IMR-90 (cell line): ENCODE results near the gene ZDHHC6. TPM values are rescaled to one million over a fixed set of nuclear protein-coding genes. Genes with fewer than 3 reads are reported as not detected.
A peak's percentile ranks its signal among the peaks of the same experiment; 100 is the strongest.

ENCODE experiments used
- ATAC-seq: fragments of 200-7000 bp; cut with Tn5 transposase; 2 replicates; pipeline ENCODE4 v1.9.1; 2020; ENCODE audit warnings: low read depth, mild to moderate bottlenecking, moderate library complexity
- BruUV-seq: library from RNA; stranded (reverse); fragments of 400-500 nt; replicated peaks from 2 replicates; lab custom pipeline; 2021; lab: Mats Ljungman, UMichigan
- CTCF ChIA-PET: fragments of 300-600 bp; formaldehyde crosslinking; extraction: SDS; loops from one replicate; lab custom pipeline; 2021; ENCODE audit warnings: antibody characterized with exemption; lab: Yijun Ruan, JAX
- POLR2A ChIA-PET: fragments of 300-600 bp; sonication (Branson Sonifier 250); formaldehyde crosslinking; loops from one replicate; lab custom pipeline; 2022; ENCODE audit warnings: antibody characterized with exemption; ENCODE audit not compliant: unreplicated experiment; lab: Charles Lee
- DNase-seq: peaks from one replicate; pipeline ENCODE4 v3.0.0; 2013
- H2AFZ ChIP-seq: replicated peaks from 2 replicates; pipeline ENCODE3; 2013; ENCODE audit warnings: low read length, mild to moderate bottlenecking; ENCODE audit not compliant: poor library complexity
- H2AK5ac ChIP-seq: 2 replicates; pipeline ENCODE4 v1.6.1; 2013; ENCODE audit warnings: low read depth, low read length, inconsistent platforms
- H2AK9ac ChIP-seq: replicated peaks from 2 replicates; pipeline ENCODE3; 2013; ENCODE audit warnings: mild to moderate bottlenecking, low read depth, low read length, moderate library complexity; ENCODE audit not compliant: poor library complexity
- H2BK120ac ChIP-seq: 2 replicates; pipeline ENCODE4 v1.6.1; 2013; ENCODE audit warnings: low read depth, low read length, inconsistent platforms
- H2BK15ac ChIP-seq: 3 replicates; pipeline ENCODE4 v1.6.1; 2013; ENCODE audit warnings: low read depth, low read length, inconsistent platforms
- H2BK20ac ChIP-seq: 2 replicates; pipeline ENCODE4 v1.6.1; 2013; ENCODE audit warnings: low read depth, mild to moderate bottlenecking, inconsistent platforms, low read length, moderate library complexity
- H2BK5ac ChIP-seq: 2 replicates; pipeline ENCODE4 v1.6.1; 2013; ENCODE audit warnings: mild to moderate bottlenecking, low read depth, low read length, inconsistent platforms; ENCODE audit not compliant: poor library complexity, severe bottlenecking
- H3K14ac ChIP-seq: replicated peaks from 2 replicates; pipeline ENCODE4 v1.6.1; 2013; ENCODE audit warnings: low read depth, low read length, inconsistent platforms
- H3K18ac ChIP-seq: 2 replicates; pipeline ENCODE4 v1.6.1; 2013; ENCODE audit warnings: low read depth, low read length, control low read depth
- H3K23ac ChIP-seq: 2 replicates; pipeline ENCODE4 v1.6.1; 2013; ENCODE audit warnings: low read depth, low read length, inconsistent platforms
- H3K27ac ChIP-seq: 2 replicates; pipeline ENCODE4 v1.5.1; 2013; ENCODE audit warnings: mild to moderate bottlenecking, control low read depth, low read length; ENCODE audit not compliant: insufficient read depth
- H3K27me3 ChIP-seq: 2 replicates; pipeline ENCODE4 v1.6.1; 2013; ENCODE audit warnings: low read length; ENCODE audit not compliant: control insufficient read depth, insufficient read depth
- H3K36me3 ChIP-seq: 2 replicates; pipeline ENCODE4 v1.6.1; 2013; ENCODE audit warnings: low read length, mixed read lengths; ENCODE audit not compliant: control insufficient read depth, insufficient read depth
- H3K4ac ChIP-seq: 2 replicates; pipeline ENCODE4 v1.6.1; 2013; ENCODE audit warnings: low read depth, low read length, inconsistent platforms
- H3K4me1 ChIP-seq: 2 replicates; pipeline ENCODE4 v1.6.1; 2013; ENCODE audit warnings: low read length, mixed read lengths; ENCODE audit not compliant: control insufficient read depth, insufficient read depth
- H3K4me2 ChIP-seq: 2 replicates; pipeline ENCODE4 v1.6.1; 2013; ENCODE audit warnings: low read depth, mild to moderate bottlenecking, control low read depth, low read length, moderate library complexity
- H3K4me3 ChIP-seq: 2 replicates; pipeline ENCODE4 v1.5.1; 2013; ENCODE audit warnings: low read depth, mild to moderate bottlenecking, control low read depth, low read length, moderate library complexity; ENCODE audit not compliant: insufficient read depth
- H3K56ac ChIP-seq: 2 replicates; pipeline ENCODE4 v1.6.1; 2013; ENCODE audit warnings: low read length, inconsistent platforms; ENCODE audit not compliant: insufficient read depth; ENCODE audit errors: extremely low read depth
- H3K79me1 ChIP-seq, 2 experiments: 2 replicates each; pipeline ENCODE4 v1.6.1; 2013; ENCODE audit warnings: low read length in 2 of 2, inconsistent platforms in 1 of 2, low read depth in 1 of 2
- H3K9ac ChIP-seq: 2 replicates; pipeline ENCODE4 v1.6.1; 2013; ENCODE audit warnings: low read depth, low read length, control low read depth
- H3K9me1 ChIP-seq: 2 replicates; pipeline ENCODE4 v1.6.1; 2013; ENCODE audit warnings: low read length, inconsistent platforms; ENCODE audit not compliant: insufficient read depth
- H3K9me3 ChIP-seq: 2 replicates; pipeline ENCODE4 v1.6.1; 2013; ENCODE audit warnings: low read length; ENCODE audit not compliant: control insufficient read depth, insufficient read depth
- H4K20me1 ChIP-seq: 2 replicates; pipeline ENCODE4 v1.6.1; 2013; ENCODE audit warnings: low read length, inconsistent platforms; ENCODE audit not compliant: insufficient read depth
- H4K5ac ChIP-seq: 2 replicates; pipeline ENCODE4 v1.6.1; 2013; ENCODE audit warnings: mild to moderate bottlenecking, low read depth, low read length, control low read depth
- H4K8ac ChIP-seq, 2 experiments: 2 replicates each; pipeline ENCODE4 v1.6.1; 2013; ENCODE audit warnings: low read depth in 2 of 2, low read length in 2 of 2, control low read depth in 1 of 2, inconsistent platforms in 1 of 2
- H4K91ac ChIP-seq: 2 replicates; pipeline ENCODE4 v1.6.1; 2013; ENCODE audit warnings: low read depth, low read length, inconsistent platforms; ENCODE audit not compliant: insufficient read depth
- POLR2A ChIP-seq: IDR thresholded peaks from 2 replicates; pipeline ENCODE4 v1.6.1; 2012; ENCODE audit warnings: mild to moderate bottlenecking, low read depth, low read length
- WGBS, 2 experiments: methylation state at CpG; one replicate each; pipeline versions ENCODE4 v1.1.5 to v1.1.7; 2013; ENCODE audit warnings: missing lambda C conversion rate in 2 of 2; ENCODE audit not compliant: insufficient read length in 1 of 2; ENCODE audit errors: extremely low coverage in 2 of 2; 5-methylcytosine and 5-hydroxymethylcytosine counted together
- dilution Hi-C: fragments of 300-500 bp; cut with HindIII; formaldehyde crosslinking; loops from one replicate; pipeline ENCODE4 v1.14.3; 2018; ENCODE audit warnings: low sequenced_read_pairs; ENCODE audit not compliant: unreplicated experiment
- in situ Hi-C: fragments of 300-500 bp; cut with MboI; formaldehyde crosslinking; loops from 3 replicates; pipeline ENCODE4 v1.14.3; 2019; ENCODE audit warnings: low sequenced_read_pairs, inconsistent platforms, mixed read lengths
- intact Hi-C: fragments of 100-400 bp; cut with micrococcal nuclease; formaldehyde crosslinking; loops from 2 replicates; pipeline ENCODE4 v1.10.0; 2022
- polyA plus RNA-seq, 3 experiments: library from polyadenylated mRNA; depleted of rRNA; stranded (reverse); fragments of >200 nt; gene quantifications; 2 replicates each; pipeline ENCODE4 v1.2.3, GENCODE V29; 2012; ENCODE audit warnings: low replicate concordance in 1 of 3
- total RNA-seq: library from RNA; depleted of rRNA; stranded (reverse); fragments of >200 nt; gene quantifications from 2 replicates; pipeline ENCODE4 v1.2.3, GENCODE V29; 2012

The ZDHHC6 gene
- total and polyA plus RNA-seq, 2 of the 4 experiments (the other 2 are of a cell fraction) = 17.4 to 21.6 TPM

DNA sequence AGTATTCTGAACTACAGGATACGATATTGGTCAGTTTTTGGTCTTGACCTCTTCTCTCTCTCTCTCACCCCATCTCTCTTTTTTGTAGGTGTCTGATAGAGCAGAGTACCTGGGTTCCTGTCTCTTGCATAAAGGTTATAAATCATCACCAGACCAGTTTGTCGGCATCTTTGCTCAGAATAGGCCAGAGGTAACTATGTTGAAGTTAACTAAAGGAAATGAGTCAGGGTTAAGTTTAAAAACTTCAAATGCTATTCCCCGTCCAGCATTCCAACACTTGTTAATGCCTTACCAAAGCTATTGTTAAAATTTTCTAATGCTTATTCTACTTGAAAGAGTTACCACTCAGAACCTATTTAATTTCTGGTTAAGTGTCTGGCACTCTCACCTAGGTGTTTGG is 42.1 kb downstream of the ZDHHC6 start:
- Histone ChIP-seq H3K18ac (no peak overlapping the region), H4K8ac (no peak overlapping the region), H2AK9ac (no peak overlapping the region), H4K91ac (no peak overlapping the region), H3K14ac (no peak overlapping the region), H2BK120ac (no peak overlapping the region), H3K9ac (no peak overlapping the region), H2AFZ (no peak overlapping the region), H4K20me1 (no peaks in the 10 kb centered on the region), H3K9me1 (no peaks in the 10 kb centered on the region), H3K9me3 (no peaks in the 10 kb centered on the region), H3K36me3 (no peaks in the 10 kb centered on the region), H3K27me3 (0 out of 2 replicates have a peak, but pooled peaks cover 1% of the 10 kb centered on the region), H2AK5ac (no peak overlapping the region), H2BK15ac (no peak overlapping the region), H3K23ac (no peak overlapping the region), H3K27ac (no peak overlapping the region), H3K4me1 (peaks cover 2% of the 10 kb centered on the region; the same call in 1 of the 2 replicates), H3K56ac (no peak overlapping the region), H4K5ac (no peak overlapping the region), H2BK20ac (no peak overlapping the region), H3K4ac (no peak overlapping the region), H3K4me3 (no peak overlapping the region), H3K4me2 (no peak overlapping the region), H2BK5ac (no peak overlapping the region), H3K79me1 (no peaks in the 10 kb centered on the region)
- no TSS peak for BruUV-seq
- ATAC-seq (peak; percentile 35), DNase-seq (peak; percentile 10)
- intact Hi-C loops = no loop called here
- POLR2A ChIA-PET = no interaction called here
- WGBS, 2 experiments = no CpG with 5 or more reads among the region's 3 CpGs
- dilution Hi-C loops = no loop called here
- CTCF ChIA-PET = interaction anchor here (0.6 kb wide), 1 partner anchor 854 kb away, joined by 4 read pairs; no protein-coding TSS in a partner anchor
- in situ Hi-C loops = no loop called here
- no peak for TF ChIP-seq POLR2A
